Measurements from ENCODE around the gene DRD1.

The DRD1 gene

GRCh38 chr5:175394601-175395000 is 49.4 kb downstream of the DRD1 start:
- Histone ChIP-seq H3K4me3 (ENCODE audit: low read depth, low read length) (no peak overlapping the region), H2AFZ (no peak overlapping the region), H3K9me3 (ENCODE audit: control insufficient read depth, low read length) (no peaks in the 10 kb centered on the region), H3K27ac (no peak overlapping the region), H3K4me2 (ENCODE audit: low read length) (no peak overlapping the region), H3K27me3 (ENCODE audit: control insufficient read depth, insufficient read depth, low read length) (no peaks in the 10 kb centered on the region), H3K36me3 (ENCODE audit: control insufficient read depth, insufficient read depth, low read length) (no peaks in the 10 kb centered on the region), H3K4me1 (no peaks in the 10 kb centered on the region), H3K9ac (no peak overlapping the region), H3K79me2 (no peaks in the 10 kb centered on the region)
- no peak for TF ChIP-seq CTCF (IDR thresholded peaks at IDR 0.05)

- no peak overlapping the region for H3K4me2 ChIP-seq (ENCODE audit: low read length)
- H3K79me2 ChIP-seq: no peaks in the 10 kb centered on the region
- H3K4me1 ChIP-seq: no peaks in the 10 kb centered on the region
- H3K4me3 ChIP-seq (ENCODE audit: low read depth, low read length): no peak overlapping the region
- no peaks in the 10 kb centered on the region for H3K36me3 ChIP-seq (ENCODE audit: control insufficient read depth, insufficient read depth, low read length)
- no peak overlapping the region for H3K27ac ChIP-seq
- no peaks in the 10 kb centered on the region for H3K27me3 ChIP-seq (ENCODE audit: control insufficient read depth, insufficient read depth, low read length)
- H2AFZ ChIP-seq: no peak overlapping the region
- H3K9ac ChIP-seq: no peak overlapping the region
- no peaks in the 10 kb centered on the region for H3K9me3 ChIP-seq (ENCODE audit: control insufficient read depth, low read length)
- no peak for TF ChIP-seq CTCF (IDR thresholded peaks at IDR 0.05)
These were observed 50.1 kb downstream of the DRD1 start for GRCh38 chr5:175393897-175394296.

- no peaks in the 10 kb centered on the region for H3K36me3 ChIP-seq (ENCODE audit: control insufficient read depth, insufficient read depth, low read length)
- no peaks in the 10 kb centered on the region for H3K27me3 ChIP-seq (ENCODE audit: control insufficient read depth, insufficient read depth, low read length)
- no peaks in the 10 kb centered on the region for H3K79me2 ChIP-seq
- no peaks in the 10 kb centered on the region for H3K4me1 ChIP-seq
- H3K9me3 ChIP-seq (ENCODE audit: control insufficient read depth, low read length): no peaks in the 10 kb centered on the region
- no peak for TF ChIP-seq CTCF (IDR thresholded peaks at IDR 0.05)
- no peak overlapping the region for H2AFZ ChIP-seq
- H3K4me3 ChIP-seq (ENCODE audit: low read depth, low read length): no peak overlapping the region
- no peak overlapping the region for H3K9ac ChIP-seq
- no peak overlapping the region for H3K27ac ChIP-seq
- H3K4me2 ChIP-seq (ENCODE audit: low read length): no peak overlapping the region
These were observed 51.7 kb downstream of the DRD1 start for GRCh38 chr5:175392236-175392635.

GRCh38 chr5:175390352-175391083 is 53.5 kb downstream of the DRD1 start:
- Histone ChIP-seq H3K27me3 (ENCODE audit: control insufficient read depth, insufficient read depth, low read length) (no peaks in the 10 kb centered on the region), H3K4me3 (ENCODE audit: low read depth, low read length) (no peak overlapping the region), H3K79me2 (no peaks in the 10 kb centered on the region), H3K27ac (no peak overlapping the region), H3K9me3 (ENCODE audit: control insufficient read depth, low read length) (no peaks in the 10 kb centered on the region), H3K9ac (no peak overlapping the region), H3K4me2 (ENCODE audit: low read length) (no peak overlapping the region), H2AFZ (no peak overlapping the region), H3K4me1 (no peaks in the 10 kb centered on the region), H3K36me3 (ENCODE audit: control insufficient read depth, insufficient read depth, low read length) (no peaks in the 10 kb centered on the region)
- no peak for TF ChIP-seq CTCF (IDR thresholded peaks at IDR 0.05)

Measured in parathyroid adenoma (tissue), 2 donors.